HG03097 (cell line): ENCODE data around the gene PTCD3.

Experiments used
- ATAC-seq: cut with Tn5 transposase; IDR thresholded peaks from one replicate; pipeline ENCODE4 v1.9.1; 2021; ENCODE audit not compliant: unreplicated experiment, low FRiP score

PTCD3 gene

DNA sequence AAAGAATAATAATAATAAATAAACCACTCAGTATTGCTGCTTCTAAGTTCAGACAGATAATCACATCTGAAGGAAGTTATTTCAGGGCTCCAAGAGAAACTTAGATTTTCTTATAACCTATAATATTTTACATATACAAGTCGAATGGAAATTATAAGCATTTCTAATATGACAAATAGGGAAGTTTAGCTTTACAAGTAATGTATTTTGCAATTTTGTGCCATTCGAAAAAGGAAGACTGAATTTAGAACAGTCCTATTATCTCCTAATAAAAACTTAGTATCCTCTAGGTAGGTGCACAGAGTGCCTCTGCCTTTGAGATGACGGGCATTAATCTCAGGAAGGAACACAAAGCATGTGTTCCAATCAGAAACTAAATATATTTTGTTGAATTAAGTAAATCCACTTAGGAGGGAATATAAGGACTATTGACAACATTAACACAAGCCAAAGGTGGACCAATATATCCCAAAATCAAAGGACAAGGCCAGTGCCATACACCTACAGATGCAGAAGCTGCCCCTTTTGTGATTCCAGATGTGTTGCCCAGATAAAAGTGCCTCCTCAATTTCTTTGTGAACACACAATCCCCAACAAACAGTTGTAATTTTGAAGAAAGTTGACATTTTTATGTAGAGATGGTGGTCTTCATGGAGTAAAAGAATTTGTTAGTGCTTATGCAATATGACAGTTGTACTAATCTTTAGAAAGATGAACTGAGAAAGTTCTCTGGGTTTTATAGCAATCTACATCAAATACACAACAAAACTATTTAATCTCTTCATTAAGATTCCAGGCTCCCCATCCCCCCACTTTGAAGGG is 36.6 kb downstream of the PTCD3 start:
- no peak for ATAC-seq

DNA sequence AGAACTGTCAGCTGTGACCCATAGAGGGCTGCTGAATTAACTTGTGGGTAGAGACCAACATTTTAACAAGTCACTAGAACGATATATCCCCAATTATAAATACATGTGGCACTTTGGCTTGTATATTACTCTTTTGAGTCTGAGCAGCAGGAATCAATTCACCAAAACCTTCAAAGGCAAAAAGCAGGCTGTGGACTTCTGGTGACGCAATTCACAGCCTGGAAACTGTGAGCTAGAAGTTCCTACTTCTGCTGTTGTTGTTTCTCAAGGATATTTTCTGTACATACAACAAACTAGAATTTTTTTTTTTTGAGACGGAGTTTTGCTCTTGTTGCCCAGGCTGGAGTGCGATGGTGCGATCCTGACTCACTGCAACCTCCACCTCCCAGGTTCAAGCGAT is 37.3 kb downstream of the PTCD3 start:
- no peak for ATAC-seq

DNA sequence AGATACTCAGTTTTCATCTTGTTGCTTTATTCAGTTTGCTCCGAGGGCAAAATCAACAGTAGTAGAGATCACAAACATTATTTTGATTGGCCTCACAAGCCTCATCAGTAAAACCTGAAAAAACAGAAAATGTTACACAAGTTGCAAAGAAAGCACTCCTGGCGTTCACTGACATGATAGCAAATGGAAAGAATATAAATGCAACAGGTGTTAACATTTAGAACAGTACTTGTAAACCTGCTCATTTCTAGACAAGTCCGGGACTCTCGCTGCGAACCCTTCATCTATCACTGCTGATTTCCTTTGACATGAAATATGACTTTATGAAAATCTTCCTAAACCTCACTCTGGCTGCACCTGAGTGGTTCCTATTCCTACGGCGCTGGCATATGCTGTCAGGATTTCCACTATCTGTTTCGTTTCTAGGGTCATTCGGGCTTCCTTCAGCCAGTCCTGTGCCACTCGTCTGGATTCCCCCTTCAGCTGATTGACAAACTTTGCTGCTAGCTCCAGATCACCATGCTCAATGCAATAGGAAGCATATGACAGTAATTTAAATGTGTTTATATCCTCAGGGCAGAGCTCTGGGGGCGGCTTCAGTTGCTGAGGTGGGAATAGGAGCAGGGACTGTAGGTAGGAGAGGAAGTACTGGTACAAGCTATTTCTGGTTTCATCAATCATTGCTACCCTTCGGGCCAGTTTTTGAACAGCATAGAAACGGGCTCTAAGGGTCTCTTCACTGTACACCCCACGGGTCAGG is 38.1 kb downstream of the PTCD3 start:
- ATAC-seq = no peak

DNA sequence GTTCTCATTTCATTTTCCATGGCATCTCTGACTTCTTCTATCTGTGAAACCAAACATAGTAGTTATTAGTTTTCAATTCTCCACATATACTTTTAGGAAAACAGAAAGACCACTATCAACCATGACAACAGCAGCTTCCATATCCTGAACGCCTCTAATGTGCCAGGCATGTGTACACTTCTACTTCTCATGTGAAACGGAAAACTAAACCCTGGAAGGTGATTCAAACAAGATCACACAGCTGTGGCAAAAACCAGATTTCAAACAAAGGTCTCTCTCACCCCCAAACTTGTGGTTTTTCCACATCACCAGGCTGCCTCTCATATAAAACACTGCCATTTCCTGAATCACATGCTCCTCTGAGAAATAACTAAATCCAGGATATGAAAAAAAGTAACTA is 41.8 kb downstream of the PTCD3 start:
- no peak for ATAC-seq

DNA sequence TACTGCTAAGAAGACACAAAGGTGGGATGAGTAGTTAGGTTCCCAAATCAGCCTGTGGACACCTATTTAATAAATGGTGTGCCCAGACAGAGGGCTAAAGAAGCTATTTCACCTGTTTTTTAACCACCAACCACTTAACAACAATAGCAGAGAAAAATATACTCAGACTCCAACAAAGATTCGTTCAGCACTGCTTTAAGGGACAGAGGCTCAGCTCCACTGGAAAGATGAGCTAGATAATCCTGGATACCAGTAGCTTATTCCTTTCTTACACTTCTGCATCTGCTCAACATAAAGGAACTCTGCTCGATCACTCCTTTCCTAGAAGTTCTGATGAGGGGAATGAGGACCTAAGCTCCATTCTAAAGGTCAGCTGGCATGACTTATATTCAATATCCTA is 44.5 kb downstream of the PTCD3 start:
- no peak for ATAC-seq

DNA sequence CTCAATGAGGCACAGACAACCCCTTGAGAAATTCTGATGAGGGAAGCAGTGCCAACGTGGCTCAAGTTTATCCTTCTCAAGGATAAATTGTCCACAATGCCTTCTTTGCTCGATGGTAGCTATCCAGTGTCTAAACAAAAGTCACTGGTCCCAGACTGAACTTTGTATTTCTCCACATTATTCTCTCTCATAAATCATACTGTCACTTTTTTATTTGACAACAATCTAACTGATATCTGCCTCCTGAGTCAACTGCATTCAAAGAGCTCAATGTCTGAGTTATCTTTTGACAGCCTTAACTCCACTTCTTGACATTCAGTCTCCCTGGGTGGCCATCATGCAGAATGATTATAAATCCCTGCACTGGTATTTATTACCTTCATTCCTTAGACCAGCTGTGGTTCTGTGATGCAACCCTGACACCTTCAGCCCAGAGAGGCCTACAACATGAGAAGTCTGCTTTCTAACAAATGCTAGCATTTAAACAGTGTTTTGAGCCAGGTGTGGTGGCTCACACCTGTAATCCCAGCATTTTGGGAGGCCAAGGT is 51.0 kb downstream of the PTCD3 start:
- no peak for ATAC-seq

DNA sequence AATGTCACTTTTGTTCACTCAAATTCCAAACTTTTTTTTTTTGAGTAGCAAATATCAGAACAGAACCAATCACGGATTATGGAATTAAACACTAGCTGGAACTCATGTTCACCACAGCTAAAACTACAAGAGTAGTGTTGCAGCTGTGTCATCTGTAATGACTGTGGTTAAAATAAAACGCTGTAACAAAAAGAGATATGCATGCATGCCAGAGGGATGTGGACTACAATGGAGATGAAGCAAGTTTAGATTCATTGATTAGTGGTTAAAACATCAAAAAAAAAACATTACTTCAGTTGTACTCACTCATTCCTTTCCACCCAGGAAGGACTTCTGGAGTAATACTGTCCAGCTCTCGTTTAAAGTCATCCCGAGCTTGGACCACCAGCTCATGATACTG is 52.3 kb downstream of the PTCD3 start:
- ATAC-seq = no peak

DNA sequence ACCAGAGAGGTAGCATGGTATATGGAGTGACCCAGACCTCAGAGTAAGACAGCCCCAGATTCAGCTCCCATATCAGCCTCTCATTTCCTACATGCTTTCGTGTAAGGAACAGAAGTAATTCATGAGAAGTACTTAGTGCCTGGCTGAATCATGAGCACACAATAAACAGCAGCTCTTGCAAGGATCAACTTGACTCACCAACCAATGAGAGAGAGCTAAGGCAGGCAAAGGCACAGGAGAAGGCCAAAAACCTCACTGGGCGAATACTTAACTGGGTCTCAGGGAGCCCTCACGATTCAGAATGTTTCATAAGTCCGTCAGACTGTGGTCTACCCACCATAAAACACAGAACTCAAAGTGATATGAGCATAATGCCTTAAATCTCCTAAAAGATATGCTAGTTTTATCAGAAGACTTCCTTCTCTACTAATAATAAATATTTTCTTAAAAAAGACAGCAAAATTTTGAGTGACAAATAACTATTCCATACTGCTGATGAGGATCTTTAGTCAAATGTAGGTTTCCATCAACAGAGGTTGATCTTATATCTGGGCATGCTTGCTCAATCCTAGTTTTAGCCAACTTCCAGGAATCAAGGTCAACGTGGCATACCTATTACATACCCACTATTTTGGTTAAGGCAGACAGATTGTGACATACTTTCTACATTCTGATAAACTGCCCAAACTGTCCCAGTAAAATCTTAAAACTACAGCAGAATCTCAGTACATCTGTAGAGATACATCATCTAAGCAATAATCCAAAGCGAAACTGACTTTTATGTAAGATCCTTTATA is 54.3 kb downstream of the PTCD3 start:
- no peak for ATAC-seq

DNA sequence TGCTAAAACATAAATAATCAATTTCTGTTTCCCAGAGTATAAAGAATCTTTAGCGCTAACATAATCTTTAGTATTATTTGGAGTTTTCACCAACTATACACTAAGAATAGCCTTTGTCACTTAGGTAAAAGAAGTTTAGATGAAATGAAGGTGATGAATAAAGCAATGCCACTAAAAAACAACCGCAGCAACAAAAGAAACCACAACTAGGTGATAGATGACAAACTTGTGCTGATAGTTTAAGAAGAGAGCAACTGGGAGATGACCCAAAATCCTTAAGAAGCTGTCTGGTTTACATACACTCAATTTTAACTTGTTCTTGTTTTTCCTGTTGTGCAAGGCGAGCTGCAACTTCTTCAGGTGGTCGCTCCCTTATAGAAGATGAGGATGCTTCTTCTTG is 64.4 kb downstream of the PTCD3 start:
- no peak for ATAC-seq

DNA sequence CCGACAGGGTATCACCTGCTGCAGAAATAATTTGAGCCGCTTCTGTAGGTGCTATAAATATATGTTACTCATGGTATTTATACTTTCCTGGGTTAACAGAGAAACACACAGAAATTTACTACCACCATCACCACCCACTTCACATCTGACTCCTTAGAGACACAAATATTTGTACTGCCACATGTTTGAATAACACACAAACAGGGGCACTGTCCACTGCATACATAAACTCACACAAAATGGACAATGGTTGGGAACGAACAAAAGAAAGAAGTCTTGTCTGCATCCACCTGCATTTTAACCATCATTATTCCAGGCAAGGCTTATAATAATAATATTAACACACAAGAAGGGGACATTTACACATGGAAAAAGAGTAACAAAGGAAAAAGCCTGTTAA is 65.3 kb downstream of the PTCD3 start:
- no peak for ATAC-seq

DNA sequence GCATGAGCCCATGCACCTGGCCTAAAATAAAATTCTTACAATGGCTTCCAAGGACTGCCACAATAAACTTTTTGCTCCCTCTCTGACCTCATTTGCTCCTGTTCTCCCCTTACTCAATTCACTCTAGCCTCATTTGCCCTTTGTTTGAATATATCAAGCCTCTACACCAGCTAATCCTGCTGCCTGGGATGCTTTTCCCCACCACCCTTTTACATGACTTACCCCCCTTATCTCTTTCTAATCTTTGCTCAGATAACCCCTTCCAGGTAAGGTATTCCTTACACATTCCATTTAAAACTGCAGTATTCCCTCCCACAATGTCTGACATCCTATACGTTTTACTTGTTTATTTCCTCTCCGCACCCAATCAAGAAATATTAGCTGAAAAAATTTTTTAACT is 66.6 kb downstream of the PTCD3 start:
- no peak for ATAC-seq

DNA sequence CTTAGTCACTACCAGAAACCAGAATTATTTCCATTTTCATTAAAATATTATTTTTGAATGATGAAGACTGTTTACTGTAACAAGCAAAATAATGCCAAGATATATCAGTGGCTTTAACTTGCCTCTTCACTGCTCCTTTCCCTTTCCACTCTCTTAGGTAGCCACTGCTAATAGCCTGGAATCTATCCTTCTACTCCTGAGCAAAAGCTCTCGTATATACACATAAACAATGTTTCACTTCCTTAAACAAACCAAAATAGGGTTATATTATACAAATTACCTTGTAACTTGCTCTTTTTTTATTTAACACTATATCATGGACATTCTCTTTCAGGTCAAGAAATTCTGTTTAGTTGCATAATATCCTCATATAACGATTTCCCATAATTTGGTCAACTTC is 68.4 kb downstream of the PTCD3 start:
- no peak for ATAC-seq

DNA sequence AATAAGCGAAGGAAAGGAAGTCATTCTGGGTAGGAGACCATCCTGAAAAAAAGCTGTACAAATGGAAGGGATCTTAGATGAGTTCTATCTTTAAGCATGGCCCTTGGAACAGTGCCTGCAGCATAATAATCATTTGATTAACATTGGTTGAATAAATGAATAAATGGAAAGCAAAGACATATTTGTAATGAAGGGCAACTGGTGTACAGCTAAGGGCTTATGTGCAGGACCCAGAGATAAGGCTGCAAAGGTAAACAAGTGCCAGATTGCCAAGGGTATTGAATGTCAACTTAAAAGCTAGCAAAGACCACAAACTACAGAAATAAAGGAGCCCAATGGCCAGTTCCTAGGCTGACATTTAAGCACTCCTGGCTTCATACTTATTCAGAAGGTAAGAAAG is 69.8 kb downstream of the PTCD3 start:
- ATAC-seq = no peak

DNA sequence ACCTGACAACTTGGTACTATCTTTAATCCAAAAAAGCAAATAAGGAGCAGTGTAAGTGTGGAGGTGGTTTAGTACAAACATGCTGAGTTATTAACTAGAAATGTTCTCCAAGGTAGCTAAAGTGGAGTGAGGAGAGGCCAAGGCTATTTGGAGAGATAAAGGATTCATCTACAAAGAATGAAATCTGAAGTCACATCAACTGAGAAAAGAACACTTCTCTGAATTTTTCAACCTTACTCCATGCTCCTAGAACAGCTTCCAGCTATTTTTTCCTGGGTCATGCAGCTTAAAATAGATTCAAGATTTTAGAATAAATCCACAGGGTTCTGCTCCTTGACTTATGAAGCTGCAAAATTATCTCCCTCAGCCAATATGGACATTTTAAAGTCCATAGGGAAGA is 70.6 kb downstream of the PTCD3 start:
- no peak for ATAC-seq

DNA sequence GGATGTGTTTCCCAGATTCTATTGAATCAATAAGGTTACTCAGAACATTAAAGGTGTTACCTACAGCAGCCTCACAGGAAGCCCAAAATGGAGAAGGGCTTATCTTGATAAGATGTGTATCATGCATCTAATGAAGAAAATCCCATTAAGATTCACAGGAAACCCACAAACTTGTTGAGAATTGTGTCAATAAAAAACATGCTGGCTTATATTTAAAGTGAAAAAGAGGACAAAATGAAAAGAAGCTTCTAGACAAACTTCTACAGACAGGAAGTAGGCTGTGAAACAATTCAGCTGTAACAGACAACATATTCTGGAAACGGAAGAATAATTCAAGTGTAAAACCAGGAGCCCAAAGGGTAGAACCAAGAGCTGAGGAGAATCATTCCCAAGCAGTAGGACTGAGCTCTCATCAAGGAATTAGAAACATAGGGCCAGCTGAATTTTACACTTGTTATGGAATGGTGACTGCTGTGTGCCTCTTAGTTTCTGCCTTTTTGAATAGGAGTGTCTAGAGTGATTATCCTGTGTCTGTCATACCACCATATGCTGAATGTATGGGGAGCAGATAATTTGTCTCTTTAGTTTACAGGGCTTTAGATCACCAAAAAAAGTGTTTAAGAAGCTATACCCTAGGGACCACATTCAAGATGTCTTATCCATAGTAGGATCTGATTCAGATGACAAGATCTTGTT is 79.6 kb downstream of the PTCD3 start:
- ATAC-seq = no peak

DNA sequence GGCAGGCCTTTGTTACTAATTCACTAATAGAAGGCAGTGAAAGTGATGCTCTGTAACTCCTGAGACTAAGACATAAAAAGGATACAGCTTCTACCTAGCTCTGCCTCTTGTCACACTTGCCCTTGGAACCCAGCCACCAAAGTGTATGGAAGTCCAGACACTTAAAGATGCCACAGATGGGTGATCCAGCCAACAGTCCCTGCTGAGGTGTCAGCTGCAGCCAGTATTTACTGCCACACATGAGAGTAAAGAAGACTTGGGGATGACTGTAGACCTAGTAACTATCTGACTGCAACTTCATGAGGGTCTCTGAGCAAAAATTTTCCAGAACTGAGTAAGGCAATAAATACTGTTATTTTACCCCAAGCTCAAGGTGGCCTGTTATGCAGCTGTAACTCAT is 80.4 kb downstream of the PTCD3 start:
- no peak for ATAC-seq

DNA sequence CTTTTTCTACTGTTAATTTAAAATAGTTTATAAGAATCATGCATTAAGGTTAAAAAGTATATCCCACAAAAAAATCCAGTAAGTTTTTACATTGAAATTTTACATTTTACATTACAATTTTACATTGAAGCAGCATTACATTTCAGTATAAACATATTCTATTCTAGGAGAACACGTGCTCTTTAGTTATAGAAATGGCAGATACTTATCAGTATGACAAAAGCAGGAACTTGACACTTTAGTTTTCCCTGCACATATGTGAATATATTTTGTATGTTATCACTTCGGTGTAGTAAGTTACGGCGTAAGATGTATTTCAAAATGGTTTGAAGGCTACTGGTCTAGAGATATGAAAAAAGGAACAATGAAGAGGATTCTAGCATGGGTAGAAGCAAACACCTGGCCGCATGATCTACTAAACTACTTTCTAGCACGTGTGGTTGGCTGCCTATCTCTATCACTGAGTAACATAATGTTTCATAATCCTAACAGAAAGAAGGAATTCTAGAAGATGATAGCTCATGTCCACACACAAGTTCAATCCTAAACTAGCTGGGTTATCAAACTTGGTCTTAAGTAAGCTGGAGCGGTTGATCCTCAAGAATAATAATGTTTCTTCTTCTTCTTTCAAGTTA is 83.9 kb downstream of the PTCD3 start:
- ATAC-seq = no peak
